ENCODE measurements around the gene TRIM46.

TRIM46 gene

GRCh38 chr1:155195201-155196102, 21.8 kb downstream of the TRIM46 start:
- no peak for DNase-seq (ENCODE audit: extremely low read depth, insufficient read length)
- TF ChIP-seq, protein P1, sequence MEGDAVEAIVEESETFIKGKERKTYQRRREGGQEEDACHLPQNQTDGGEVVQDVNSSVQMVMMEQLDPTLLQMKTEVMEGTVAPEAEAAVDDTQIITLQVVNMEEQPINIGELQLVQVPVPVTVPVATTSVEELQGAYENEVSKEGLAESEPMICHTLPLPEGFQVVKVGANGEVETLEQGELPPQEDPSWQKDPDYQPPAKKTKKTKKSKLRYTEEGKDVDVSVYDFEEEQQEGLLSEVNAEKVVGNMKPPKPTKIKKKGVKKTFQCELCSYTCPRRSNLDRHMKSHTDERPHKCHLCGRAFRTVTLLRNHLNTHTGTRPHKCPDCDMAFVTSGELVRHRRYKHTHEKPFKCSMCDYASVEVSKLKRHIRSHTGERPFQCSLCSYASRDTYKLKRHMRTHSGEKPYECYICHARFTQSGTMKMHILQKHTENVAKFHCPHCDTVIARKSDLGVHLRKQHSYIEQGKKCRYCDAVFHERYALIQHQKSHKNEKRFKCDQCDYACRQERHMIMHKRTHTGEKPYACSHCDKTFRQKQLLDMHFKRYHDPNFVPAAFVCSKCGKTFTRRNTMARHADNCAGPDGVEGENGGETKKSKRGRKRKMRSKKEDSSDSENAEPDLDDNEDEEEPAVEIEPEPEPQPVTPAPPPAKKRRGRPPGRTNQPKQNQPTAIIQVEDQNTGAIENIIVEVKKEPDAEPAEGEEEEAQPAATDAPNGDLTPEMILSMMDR (IDR thresholded peaks at IDR 0.05; ENCODE audit: insufficient read depth, low read length, poor library complexity, severe bottlenecking): no peak
- Histone ChIP-seq H3K27me3 (replicated peaks; ENCODE audit: control insufficient read depth, insufficient read depth, low read length) (no peaks in the 10 kb centered on the region), H3K4me3 (replicated peaks; ENCODE audit: low read depth, low read length) (peak overlapping the region; percentile 54), H3K36me3 (ENCODE audit: control insufficient read depth, insufficient read depth, low read length) (no peaks in the 10 kb centered on the region)

GRCh38 chr1:155196103-155196892, 22.6 kb downstream of the TRIM46 start:
- DNase-seq (ENCODE audit: extremely low read depth, insufficient read length): no peak
- TF ChIP-seq, protein P1 (IDR thresholded peaks at IDR 0.05; ENCODE audit: insufficient read depth, low read length, poor library complexity, severe bottlenecking): no peak
- Histone ChIP-seq H3K4me3 (replicated peaks; ENCODE audit: low read depth, low read length) (no peak overlapping the region), H3K27me3 (replicated peaks; ENCODE audit: control insufficient read depth, insufficient read depth, low read length) (no peaks in the 10 kb centered on the region), H3K36me3 (ENCODE audit: control insufficient read depth, insufficient read depth, low read length) (no peaks in the 10 kb centered on the region)

GRCh38 chr1:155196893-155197638, 23.4 kb downstream of the TRIM46 start:
- Histone ChIP-seq H3K27me3 (replicated peaks; ENCODE audit: control insufficient read depth, insufficient read depth, low read length) (no peaks in the 10 kb centered on the region), H3K36me3 (ENCODE audit: control insufficient read depth, insufficient read depth, low read length) (no peaks in the 10 kb centered on the region), H3K4me3 (replicated peaks; ENCODE audit: low read depth, low read length) (no peak overlapping the region)
- no peak for DNase-seq (ENCODE audit: extremely low read depth, insufficient read length)
- TF ChIP-seq, protein P1 (IDR thresholded peaks at IDR 0.05; ENCODE audit: insufficient read depth, low read length, poor library complexity, severe bottlenecking): no peak

GRCh38 chr1:155197901-155198546, 24.4 kb downstream of the TRIM46 start:
- no peaks in the 10 kb centered on the region for H3K36me3 ChIP-seq (ENCODE audit: control insufficient read depth, insufficient read depth, low read length)
- TF ChIP-seq, protein P1 (IDR thresholded peaks at IDR 0.05; ENCODE audit: insufficient read depth, low read length, poor library complexity, severe bottlenecking): no peak
- no peak for DNase-seq (ENCODE audit: extremely low read depth, insufficient read length)
- no peaks in the 10 kb centered on the region for H3K27me3 ChIP-seq (replicated peaks; ENCODE audit: control insufficient read depth, insufficient read depth, low read length)
- H3K4me3 ChIP-seq (replicated peaks; ENCODE audit: low read depth, low read length): no peak overlapping the region

DNA sequence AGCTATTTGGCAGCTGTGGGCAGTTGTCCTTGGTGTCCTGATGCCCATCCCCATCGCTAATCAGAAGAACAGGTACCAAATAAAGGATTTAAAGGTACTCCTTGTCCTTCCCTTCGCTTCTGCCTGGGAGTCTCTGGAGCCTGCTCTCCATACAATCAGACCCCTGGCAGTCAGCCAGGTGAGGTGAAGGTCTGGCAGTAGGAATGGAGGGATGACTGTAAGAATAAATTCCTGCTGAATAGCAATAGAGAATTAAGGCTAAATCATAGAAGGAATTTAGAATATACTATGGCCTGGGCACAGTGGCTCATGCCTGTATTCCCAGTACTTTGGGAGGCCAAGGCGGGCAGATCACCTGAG, 24.9 kb downstream of the TRIM46 start:
- Histone ChIP-seq H3K36me3 (ENCODE audit: control insufficient read depth, insufficient read depth, low read length) (no peaks in the 10 kb centered on the region), H3K4me3 (replicated peaks; ENCODE audit: low read depth, low read length) (no peak overlapping the region), H3K27me3 (replicated peaks; ENCODE audit: control insufficient read depth, insufficient read depth, low read length) (no peaks in the 10 kb centered on the region)
- DNase-seq (ENCODE audit: extremely low read depth, insufficient read length): no peak
- TF ChIP-seq, protein P1 (IDR thresholded peaks at IDR 0.05; ENCODE audit: insufficient read depth, low read length, poor library complexity, severe bottlenecking): no peak
